ENCODE measurements around the gene ATG16L1. TPM values are rescaled to one million over a fixed set of nuclear protein-coding genes. Genes with fewer than 3 reads are reported as not detected.

Gene ATG16L1
- total RNA-seq, 1 donor from 2014 or later: 20.9 TPM

- no peak overlapping the region for H3K4me3 Mint-ChIP-seq (ENCODE audit: unreplicated experiment)
- H3K4me1 Mint-ChIP-seq (ENCODE audit: unreplicated experiment): peaks cover 31% of the 10 kb centered on the region
- H3K9me3 Mint-ChIP-seq (ENCODE audit: unreplicated experiment): peaks cover 3% of the 10 kb centered on the region
- no peak for DNase-seq (ENCODE audit: extremely low spot score, unreplicated experiment)
- no peaks in the 10 kb centered on the region for H3K36me3 Mint-ChIP-seq (ENCODE audit: unreplicated experiment)
- no peaks in the 10 kb centered on the region for H3K27me3 Mint-ChIP-seq (ENCODE audit: unreplicated experiment)
- no peak overlapping the region for H3K27ac Mint-ChIP-seq (ENCODE audit: unreplicated experiment)
- TF ChIP-seq CTCF (IDR thresholded peaks at IDR 0.05): no peak
These were observed 42.9 kb upstream of the ATG16L1 start for GRCh38 chr2:233208382-233209116.

- H3K27me3 Mint-ChIP-seq (ENCODE audit: unreplicated experiment): no peaks in the 10 kb centered on the region
- no peak for DNase-seq (ENCODE audit: extremely low spot score, unreplicated experiment)
- no peak overlapping the region for H3K4me3 Mint-ChIP-seq (ENCODE audit: unreplicated experiment)
- peaks cover 31% of the 10 kb centered on the region for H3K4me1 Mint-ChIP-seq (ENCODE audit: unreplicated experiment)
- H3K9me3 Mint-ChIP-seq (ENCODE audit: unreplicated experiment): no peaks in the 10 kb centered on the region
- peak overlapping the region; percentile 60 for H3K27ac Mint-ChIP-seq (ENCODE audit: unreplicated experiment)
- TF ChIP-seq CTCF (IDR thresholded peaks at IDR 0.05): no peak
- H3K36me3 Mint-ChIP-seq (ENCODE audit: unreplicated experiment): no peaks in the 10 kb centered on the region
These were observed 42.3 kb upstream of the ATG16L1 start for GRCh38 chr2:233209117-233209532.

GRCh38 chr2:233209533-233210171 is 41.8 kb upstream of the ATG16L1 start:
- peaks cover 31% of the 10 kb centered on the region for H3K4me1 Mint-ChIP-seq (ENCODE audit: unreplicated experiment)
- H3K36me3 Mint-ChIP-seq (ENCODE audit: unreplicated experiment): no peaks in the 10 kb centered on the region
- H3K4me3 Mint-ChIP-seq (ENCODE audit: unreplicated experiment): no peak overlapping the region
- DNase-seq (ENCODE audit: extremely low spot score, unreplicated experiment): no peak
- H3K27me3 Mint-ChIP-seq (ENCODE audit: unreplicated experiment): no peaks in the 10 kb centered on the region
- TF ChIP-seq CTCF (IDR thresholded peaks at IDR 0.05): no peak
- H3K27ac Mint-ChIP-seq (ENCODE audit: unreplicated experiment): peak overlapping the region; percentile 64
- H3K9me3 Mint-ChIP-seq (ENCODE audit: unreplicated experiment): no peaks in the 10 kb centered on the region

GRCh38 chr2:233210281-233210680 is 41.2 kb upstream of the ATG16L1 start:
- DNase-seq (ENCODE audit: extremely low spot score, unreplicated experiment): no peak
- TF ChIP-seq CTCF (IDR thresholded peaks at IDR 0.05): no peak
- Mint-ChIP-seq H3K27me3 (ENCODE audit: unreplicated experiment) (no peaks in the 10 kb centered on the region), H3K4me3 (ENCODE audit: unreplicated experiment) (no peak overlapping the region), H3K27ac (ENCODE audit: unreplicated experiment) (no peak overlapping the region), H3K9me3 (ENCODE audit: unreplicated experiment) (no peaks in the 10 kb centered on the region), H3K4me1 (ENCODE audit: unreplicated experiment) (peaks cover 31% of the 10 kb centered on the region), H3K36me3 (ENCODE audit: unreplicated experiment) (no peaks in the 10 kb centered on the region)

GRCh38 chr2:233210843-233211547 is 40.5 kb upstream of the ATG16L1 start:
- H3K27ac Mint-ChIP-seq (ENCODE audit: unreplicated experiment): peak overlapping the region; percentile 72
- DNase-seq (ENCODE audit: extremely low spot score, unreplicated experiment): peak; percentile 91
- no peak for TF ChIP-seq CTCF (IDR thresholded peaks at IDR 0.05)
- H3K36me3 Mint-ChIP-seq (ENCODE audit: unreplicated experiment): no peaks in the 10 kb centered on the region
- no peaks in the 10 kb centered on the region for H3K9me3 Mint-ChIP-seq (ENCODE audit: unreplicated experiment)
- peaks cover 31% of the 10 kb centered on the region for H3K4me1 Mint-ChIP-seq (ENCODE audit: unreplicated experiment)
- no peak overlapping the region for H3K4me3 Mint-ChIP-seq (ENCODE audit: unreplicated experiment)
- no peaks in the 10 kb centered on the region for H3K27me3 Mint-ChIP-seq (ENCODE audit: unreplicated experiment)
